ENCODE data around the gene EFNA5.

- no peak for TF ChIP-seq PATZ1 (CRISPR knock-in tag; IDR thresholded peaks at IDR 0.05; ENCODE audit: borderline replicate concordance)
- TF ChIP-seq ZNF70 (CRISPR knock-in tag; IDR thresholded peaks at IDR 0.05), result no peak
Measured at GRCh38 chr5:107437154-107437553, 233.6 kb downstream of the EFNA5 start.
